SK-N-SH treated with all-trans-retinoic acid at 6 μM for 48 hours (cell line): ENCODE data around the gene KCNB1.

ENCODE experiments used
- ATAC-seq: fragments of 200-7000 bp; cut with Tn5 transposase; 3 replicates; pipeline ENCODE4 v1.9.1; 2020; ENCODE audit warnings: mild to moderate bottlenecking, moderate library complexity
- ARNTL ChIP-seq: fragments of 450-650 bp; formaldehyde crosslinking; IDR thresholded peaks from 2 replicates; pipeline ENCODE4 v1.5.0; 2020; ENCODE audit warnings: low read depth, mild to moderate bottlenecking, moderate library complexity, borderline replicate concordance
- BACH2 ChIP-seq: fragments of 250-450 bp; sonication (Bioruptor Pico); IDR thresholded peaks from 2 replicates; pipeline ENCODE4 v1.9.0; 2021; ENCODE audit warnings: mild to moderate bottlenecking, borderline replicate concordance
- CREB5 ChIP-seq: fragments of 250-450 bp; sonication (Bioruptor Pico); IDR thresholded peaks from 2 replicates; pipeline ENCODE4 v1.5.1; 2020; ENCODE audit warnings: low read depth, mild to moderate bottlenecking, moderate library complexity
- ESRRG ChIP-seq: fragments of 250-450 bp; sonication (Bioruptor Pico); IDR thresholded peaks from 2 replicates; pipeline ENCODE4 v1.6.1; 2021; ENCODE audit warnings: mild to moderate bottlenecking
- GLIS3 ChIP-seq: fragments of 250-450 bp; sonication (Bioruptor Pico); IDR thresholded peaks from 2 replicates; pipeline ENCODE4 v1.5.0; 2020; ENCODE audit warnings: mild to moderate bottlenecking, moderate library complexity
- ISL1 ChIP-seq: fragments of 250-450 bp; sonication (Bioruptor Pico); IDR thresholded peaks from 2 replicates; pipeline ENCODE4 v2.1.2; 2022; ENCODE audit warnings: mild to moderate bottlenecking, moderate library complexity
- OSR1 ChIP-seq: fragments of 250-450 bp; sonication (Bioruptor Pico); IDR thresholded peaks from 2 replicates; pipeline ENCODE4 v1.8.0; 2022; ENCODE audit warnings: moderate library complexity, mild to moderate bottlenecking, inconsistent platforms
- PATZ1 ChIP-seq: fragments of 250-450 bp; sonication (Bioruptor Pico); IDR thresholded peaks from 2 replicates; pipeline ENCODE4 v1.8.0; 2020; ENCODE audit warnings: mild to moderate bottlenecking, moderate library complexity, borderline replicate concordance
- POU6F1 ChIP-seq: fragments of 250-450 bp; sonication (Bioruptor Pico); IDR thresholded peaks from 2 replicates; pipeline ENCODE4 v1.8.0; 2021; ENCODE audit warnings: low read depth, mild to moderate bottlenecking, moderate library complexity, borderline replicate concordance
- PPARA ChIP-seq: fragments of 250-450 bp; sonication (Bioruptor Pico); IDR thresholded peaks from 2 replicates; pipeline ENCODE4 v1.5.0; 2020; ENCODE audit warnings: mild to moderate bottlenecking, borderline replicate concordance
- RARB ChIP-seq: fragments of 250-450 bp; sonication (Bioruptor Pico); IDR thresholded peaks from 2 replicates; pipeline ENCODE4 v1.8.0; 2021; ENCODE audit warnings: mild to moderate bottlenecking, moderate library complexity
- SNAI2 ChIP-seq: fragments of 250-450 bp; sonication (Bioruptor Pico); IDR thresholded peaks from 2 replicates; pipeline ENCODE4 v1.5.0; 2020; ENCODE audit warnings: mild to moderate bottlenecking, moderate library complexity
- TSHZ2 ChIP-seq: fragments of 250-450 bp; sonication (Bioruptor Pico); IDR thresholded peaks from 2 replicates; pipeline ENCODE4 v1.5.0; 2020; ENCODE audit warnings: mild to moderate bottlenecking, moderate library complexity
- ZFP3 ChIP-seq: fragments of 250-450 bp; sonication (Bioruptor Pico); IDR thresholded peaks from 2 replicates; pipeline ENCODE4 v1.5.0; 2020; ENCODE audit warnings: mild to moderate bottlenecking, moderate library complexity
- ZFP30 ChIP-seq: fragments of 450-650 bp; formaldehyde crosslinking; IDR thresholded peaks from 2 replicates; pipeline ENCODE4 v1.5.0; 2022; ENCODE audit warnings: mild to moderate bottlenecking, moderate library complexity
- ZNF565 ChIP-seq: fragments of 450-650 bp; formaldehyde crosslinking; conservative IDR thresholded peaks from 2 replicates; pipeline ENCODE4 v1.5.0; 2020; ENCODE audit warnings: low read depth, mild to moderate bottlenecking, moderate library complexity
- ZNF70 ChIP-seq: fragments of 450-650 bp; formaldehyde crosslinking; IDR thresholded peaks from 2 replicates; pipeline ENCODE4 v1.5.0; 2020; ENCODE audit warnings: mild to moderate bottlenecking, moderate library complexity
- ZNF8 ChIP-seq: fragments of 450-650 bp; formaldehyde crosslinking; IDR thresholded peaks from 2 replicates; pipeline ENCODE4 v1.5.0; 2020; ENCODE audit warnings: mild to moderate bottlenecking, moderate library complexity

KCNB1 gene

GRCh38 chr20:49400410-49400809 is 82.1 kb downstream of the KCNB1 start:
- ATAC-seq: no peak
- TF ChIP-seq OSR1 (CRISPR knock-in tag) (no peak), ZNF565 (CRISPR knock-in tag) (no peak), ISL1 (CRISPR knock-in tag) (no peak), ARNTL (CRISPR knock-in tag) (no peak), BACH2 (CRISPR knock-in tag) (no peak), TSHZ2 (CRISPR knock-in tag) (no peak), CREB5 (CRISPR knock-in tag) (no peak), RARB (CRISPR knock-in tag) (no peak), PPARA (no peak)

- ATAC-seq: no peak
- TF ChIP-seq ARNTL (CRISPR knock-in tag) (no peak), ESRRG (no peak), OSR1 (CRISPR knock-in tag) (no peak)
These were observed 83.1 kb downstream of the KCNB1 start for GRCh38 chr20:49399329-49399728.

GRCh38 chr20:49398401-49399144 is 83.9 kb downstream of the KCNB1 start:
- no peak for TF ChIP-seq RARB (CRISPR knock-in tag)
- TF ChIP-seq ZFP3 (CRISPR knock-in tag): no peak
- TF ChIP-seq ZFP30 (CRISPR knock-in tag): no peak
- TF ChIP-seq ZNF8 (CRISPR knock-in tag): no peak
- TF ChIP-seq GLIS3 (CRISPR knock-in tag): no peak
- no peak for TF ChIP-seq PATZ1 (CRISPR knock-in tag)
- TF ChIP-seq SNAI2 (CRISPR knock-in tag): no peak
- TF ChIP-seq TSHZ2 (CRISPR knock-in tag): no peak
- TF ChIP-seq ZNF70 (CRISPR knock-in tag): no peak
- TF ChIP-seq, all 23 proteins: peak for 0
- peak; percentile 34; the same call in 1 of the 3 replicates for ATAC-seq

- no peak for TF ChIP-seq GLIS3 (CRISPR knock-in tag)
- peak; percentile 78 for ATAC-seq
These were observed 84.9 kb downstream of the KCNB1 start for GRCh38 chr20:49397525-49397924.

- no peak for ATAC-seq
- no peak for TF ChIP-seq CREB5 (CRISPR knock-in tag)
- no peak for TF ChIP-seq ZFP3 (CRISPR knock-in tag)
- TF ChIP-seq OSR1 (CRISPR knock-in tag): no peak
- TF ChIP-seq POU6F1: no peak
- TF ChIP-seq TSHZ2 (CRISPR knock-in tag): no peak
- no peak for TF ChIP-seq RARB (CRISPR knock-in tag)
These were observed 86.2 kb downstream of the KCNB1 start for GRCh38 chr20:49396230-49396629.
